ENCODE data around the gene INCENP. TPM values are rescaled to one million over a fixed set of nuclear protein-coding genes. Genes with fewer than 3 reads are reported as not detected.
A peak's percentile ranks its signal among the peaks of the same experiment; 100 is the strongest.

The INCENP gene
- total RNA-seq (10 to 100 TPM; 11.0 to 20.1 (median 12.5) TPM), polyA plus RNA-seq (10 to 100 TPM in 1 of 3 donors, 1 to 10 TPM in 2; 4.8 to 19.0 (median 4.9) TPM)
- long read RNA-seq, donor 1, result 0 reads
- long read RNA-seq, donor 2, partial matches to known transcripts, result 0 of 1 reads
- long read RNA-seq, donor 2, other reads (novel, unspliced or antisense), result 1 of 1 reads

- H3K9me3 ChIP-seq, result no peaks in the 10 kb centered on the region
- intact Hi-C loops (cut with DNase I), result no loop called here
- H3K4me1 ChIP-seq, result peaks cover 12% of the 10 kb centered on the region
- DNase-seq (peak; percentile 96 to 98), ATAC-seq (peak; percentile 99 to 100 (median 100))
- H3K27ac ChIP-seq, result peak within 1 kb of the TSS; percentile 65
- TF ChIP-seq, protein P1, sequence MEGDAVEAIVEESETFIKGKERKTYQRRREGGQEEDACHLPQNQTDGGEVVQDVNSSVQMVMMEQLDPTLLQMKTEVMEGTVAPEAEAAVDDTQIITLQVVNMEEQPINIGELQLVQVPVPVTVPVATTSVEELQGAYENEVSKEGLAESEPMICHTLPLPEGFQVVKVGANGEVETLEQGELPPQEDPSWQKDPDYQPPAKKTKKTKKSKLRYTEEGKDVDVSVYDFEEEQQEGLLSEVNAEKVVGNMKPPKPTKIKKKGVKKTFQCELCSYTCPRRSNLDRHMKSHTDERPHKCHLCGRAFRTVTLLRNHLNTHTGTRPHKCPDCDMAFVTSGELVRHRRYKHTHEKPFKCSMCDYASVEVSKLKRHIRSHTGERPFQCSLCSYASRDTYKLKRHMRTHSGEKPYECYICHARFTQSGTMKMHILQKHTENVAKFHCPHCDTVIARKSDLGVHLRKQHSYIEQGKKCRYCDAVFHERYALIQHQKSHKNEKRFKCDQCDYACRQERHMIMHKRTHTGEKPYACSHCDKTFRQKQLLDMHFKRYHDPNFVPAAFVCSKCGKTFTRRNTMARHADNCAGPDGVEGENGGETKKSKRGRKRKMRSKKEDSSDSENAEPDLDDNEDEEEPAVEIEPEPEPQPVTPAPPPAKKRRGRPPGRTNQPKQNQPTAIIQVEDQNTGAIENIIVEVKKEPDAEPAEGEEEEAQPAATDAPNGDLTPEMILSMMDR (IDR thresholded peaks at IDR 0.05), result no peak
- WGBS, 3 donors, result 0% methylated on average over 37 to 39 of the region's 39 CpGs
- H3K36me3 ChIP-seq (ENCODE audit: insufficient read depth in 1 of 2, low read depth in 1 of 2), result peaks cover 0 to 8% of the 10 kb centered on the region in 2 donors
- peak within 1 kb of the TSS; percentile 92 for H3K4me3 ChIP-seq
- no peaks in the 10 kb centered on the region for H3K27me3 ChIP-seq (ENCODE audit: insufficient read depth in 3 of 3, low read length in 2 of 3)
Observed at GRCh38 chr11:62123669-62124185, at the start of gene INCENP. TSS of gene INCENP (plus strand) at chr11:62124011. CDS start at chr11:62128162, 4,151 bp downstream.

DNA sequence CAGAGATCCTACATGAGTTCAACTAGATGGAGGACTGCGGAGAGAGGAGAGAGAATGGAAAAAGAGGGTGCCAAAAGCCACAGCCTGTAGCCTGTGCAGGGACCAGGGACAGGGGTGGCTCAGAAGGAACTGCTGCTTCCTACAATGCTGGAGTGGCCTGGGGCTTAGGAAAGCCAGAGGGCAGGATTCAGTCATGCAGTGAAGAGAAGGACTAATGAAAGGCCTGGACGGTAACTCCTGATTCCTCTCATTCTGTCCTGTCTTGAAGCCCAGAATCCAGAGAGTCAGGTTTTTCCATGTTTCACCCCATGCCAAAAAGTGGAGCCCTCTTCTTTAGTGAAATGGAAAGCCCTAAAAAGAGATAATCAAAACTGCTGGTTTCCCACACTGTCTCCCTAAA lies 48.4 kb upstream of the INCENP start:
- no peaks in the 10 kb centered on the region for H3K27me3 ChIP-seq (ENCODE audit: insufficient read depth in 3 of 3, low read length in 2 of 3)
- intact Hi-C loops (cut with DNase I), result no loop called here

GRCh38 chr11:62077132-62077531 lies 46.7 kb upstream of the INCENP start:
- no peak for ATAC-seq
- H3K9me3 ChIP-seq, result no peaks in the 10 kb centered on the region
- no peak overlapping the region for H3K4me3 ChIP-seq
- no peaks in the 10 kb centered on the region for H3K36me3 ChIP-seq (ENCODE audit: insufficient read depth in 1 of 2, low read depth in 1 of 2)
- H3K4me1 ChIP-seq, result peaks cover 3% of the 10 kb centered on the region
- 74 to 91% (median 81%) methylated on average over 3 of the region's 3 CpGs for WGBS, 3 donors
- no peak for DNase-seq
- no peak overlapping the region for H3K27ac ChIP-seq
- H3K27me3 ChIP-seq (ENCODE audit: insufficient read depth in 3 of 3, low read length in 2 of 3), result no peaks in the 10 kb centered on the region
- TF ChIP-seq, protein P1 (IDR thresholded peaks at IDR 0.05), result no peak
- intact Hi-C loops (cut with DNase I), result no loop called here

More for the DNA sequence above, 48.4 kb upstream of the INCENP start:
- TF ChIP-seq, protein P1 (IDR thresholded peaks at IDR 0.05), result no peak
- WGBS, 3 donors, result 87 to 95% (median 88%) methylated on average over 2 of the region's 2 CpGs
- ATAC-seq (no peak), DNase-seq (no peak)
- Histone ChIP-seq H3K4me3 (no peak overlapping the region), H3K4me1 (no peaks in the 10 kb centered on the region), H3K36me3 (ENCODE audit: insufficient read depth in 1 of 2, low read depth in 1 of 2) (no peaks in the 10 kb centered on the region), H3K9me3 (no peaks in the 10 kb centered on the region), H3K27ac (no peak overlapping the region)

DNA sequence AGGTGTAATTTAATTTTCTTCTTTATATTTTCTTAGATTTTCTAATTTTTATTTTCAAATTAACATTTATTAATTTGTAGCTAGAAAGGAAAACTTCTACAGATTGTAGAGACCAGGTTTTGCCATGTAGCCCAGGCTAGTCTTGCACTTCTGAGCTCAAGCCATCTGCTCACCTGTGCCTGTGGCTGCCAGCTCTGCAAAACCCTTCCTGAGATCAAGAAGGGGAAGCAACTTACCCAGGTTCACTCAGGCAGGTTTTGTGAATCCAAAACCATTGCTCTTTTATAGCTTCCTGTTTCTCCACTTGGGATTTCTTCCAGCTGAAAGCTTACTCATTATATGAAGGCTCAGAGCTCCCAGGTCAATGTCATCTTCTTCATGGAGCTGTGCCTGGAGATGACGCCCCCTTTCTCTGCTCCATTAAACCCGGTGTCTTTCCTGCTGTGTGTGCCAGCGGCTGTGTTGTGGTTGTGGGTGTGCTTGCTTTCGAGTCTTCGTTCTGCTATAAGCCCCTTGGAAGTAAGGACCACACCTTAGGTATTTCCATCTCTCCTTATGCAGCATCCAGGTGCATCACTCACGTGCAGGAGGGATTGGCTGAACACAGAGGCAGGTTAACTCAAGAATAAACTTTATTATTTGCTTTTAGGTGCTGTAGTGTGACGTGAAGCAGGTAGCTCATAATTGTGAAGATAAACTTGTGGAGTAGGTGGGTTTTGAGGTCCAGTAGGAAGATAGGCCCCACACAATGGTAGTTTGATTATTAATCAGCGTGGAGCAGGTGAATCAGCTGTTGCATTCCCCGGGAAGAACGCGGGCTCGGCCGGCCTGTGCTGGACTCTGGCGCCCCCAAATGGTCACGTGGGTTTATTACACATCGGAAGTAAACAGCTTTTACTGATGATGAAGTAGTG lies 42.2 kb upstream of the INCENP start:
- intact Hi-C loops (cut with DNase I), result loop anchor here (1.0 to 5.0 kb wide), 5 partner anchors 109 to 284 kb away; no protein-coding TSS in a partner anchor
- WGBS, 3 donors, result 12 to 15% (median 12%) methylated on average over 16 of the region's 16 CpGs
- H3K27ac ChIP-seq, result no peak overlapping the region
- no peak overlapping the region for H3K4me3 ChIP-seq
- no peaks in the 10 kb centered on the region for H3K36me3 ChIP-seq (ENCODE audit: insufficient read depth in 1 of 2, low read depth in 1 of 2)
- ATAC-seq (peak; percentile 82 to 93 (median 89)), DNase-seq (peak; percentile 75 to 83)
- TF ChIP-seq, protein P1 (IDR thresholded peaks at IDR 0.05), result peak; percentile 90
- no peaks in the 10 kb centered on the region for H3K27me3 ChIP-seq (ENCODE audit: insufficient read depth in 3 of 3, low read length in 2 of 3)
- H3K4me1 ChIP-seq, result peaks cover 3% of the 10 kb centered on the region
- H3K9me3 ChIP-seq, result no peaks in the 10 kb centered on the region
